IMR-90 (cell line): ENCODE measurements around the gene ASIC2. TPM values are rescaled to one million over a fixed set of nuclear protein-coding genes. Genes with fewer than 3 reads are reported as not detected.

Experiments
- ATAC-seq: fragments of 200-7000 bp; cut with Tn5 transposase; 2 replicates; pipeline ENCODE4 v1.9.1; 2020; ENCODE audit warnings: low read depth, mild to moderate bottlenecking, moderate library complexity
- BruUV-seq: library from RNA; stranded (reverse); fragments of 400-500 nt; replicated peaks from 2 replicates; lab custom pipeline; 2021; lab: Mats Ljungman, UMichigan
- CTCF ChIA-PET: fragments of 300-600 bp; formaldehyde crosslinking; extraction: SDS; loops from one replicate; lab custom pipeline; 2021; ENCODE audit warnings: antibody characterized with exemption; lab: Yijun Ruan, JAX
- POLR2A ChIA-PET: fragments of 300-600 bp; sonication (Branson Sonifier 250); formaldehyde crosslinking; loops from one replicate; lab custom pipeline; 2022; ENCODE audit warnings: antibody characterized with exemption; ENCODE audit not compliant: unreplicated experiment; lab: Charles Lee
- DNase-seq: peaks from one replicate; pipeline ENCODE4 v3.0.0; 2013
- H2AFZ ChIP-seq: replicated peaks from 2 replicates; pipeline ENCODE3; 2013; ENCODE audit warnings: low read length, mild to moderate bottlenecking; ENCODE audit not compliant: poor library complexity
- H2AK5ac ChIP-seq: 2 replicates; pipeline ENCODE4 v1.6.1; 2013; ENCODE audit warnings: low read depth, low read length, inconsistent platforms
- H2AK9ac ChIP-seq: replicated peaks from 2 replicates; pipeline ENCODE3; 2013; ENCODE audit warnings: mild to moderate bottlenecking, low read depth, low read length, moderate library complexity; ENCODE audit not compliant: poor library complexity
- H2BK120ac ChIP-seq: 2 replicates; pipeline ENCODE4 v1.6.1; 2013; ENCODE audit warnings: low read depth, low read length, inconsistent platforms
- H2BK15ac ChIP-seq: 3 replicates; pipeline ENCODE4 v1.6.1; 2013; ENCODE audit warnings: low read depth, low read length, inconsistent platforms
- H2BK20ac ChIP-seq: 2 replicates; pipeline ENCODE4 v1.6.1; 2013; ENCODE audit warnings: low read depth, mild to moderate bottlenecking, inconsistent platforms, low read length, moderate library complexity
- H2BK5ac ChIP-seq: 2 replicates; pipeline ENCODE4 v1.6.1; 2013; ENCODE audit warnings: mild to moderate bottlenecking, low read depth, low read length, inconsistent platforms; ENCODE audit not compliant: poor library complexity, severe bottlenecking
- H3K14ac ChIP-seq: replicated peaks from 2 replicates; pipeline ENCODE4 v1.6.1; 2013; ENCODE audit warnings: low read depth, low read length, inconsistent platforms
- H3K18ac ChIP-seq: 2 replicates; pipeline ENCODE4 v1.6.1; 2013; ENCODE audit warnings: low read depth, low read length, control low read depth
- H3K23ac ChIP-seq: 2 replicates; pipeline ENCODE4 v1.6.1; 2013; ENCODE audit warnings: low read depth, low read length, inconsistent platforms
- H3K27ac ChIP-seq: 2 replicates; pipeline ENCODE4 v1.5.1; 2013; ENCODE audit warnings: mild to moderate bottlenecking, control low read depth, low read length; ENCODE audit not compliant: insufficient read depth
- H3K27me3 ChIP-seq: 2 replicates; pipeline ENCODE4 v1.6.1; 2013; ENCODE audit warnings: low read length; ENCODE audit not compliant: control insufficient read depth, insufficient read depth
- H3K36me3 ChIP-seq: 2 replicates; pipeline ENCODE4 v1.6.1; 2013; ENCODE audit warnings: low read length, mixed read lengths; ENCODE audit not compliant: control insufficient read depth, insufficient read depth
- H3K4ac ChIP-seq: 2 replicates; pipeline ENCODE4 v1.6.1; 2013; ENCODE audit warnings: low read depth, low read length, inconsistent platforms
- H3K4me1 ChIP-seq: 2 replicates; pipeline ENCODE4 v1.6.1; 2013; ENCODE audit warnings: low read length, mixed read lengths; ENCODE audit not compliant: control insufficient read depth, insufficient read depth
- H3K4me2 ChIP-seq: 2 replicates; pipeline ENCODE4 v1.6.1; 2013; ENCODE audit warnings: low read depth, mild to moderate bottlenecking, control low read depth, low read length, moderate library complexity
- H3K4me3 ChIP-seq: 2 replicates; pipeline ENCODE4 v1.5.1; 2013; ENCODE audit warnings: low read depth, mild to moderate bottlenecking, control low read depth, low read length, moderate library complexity; ENCODE audit not compliant: insufficient read depth
- H3K56ac ChIP-seq: 2 replicates; pipeline ENCODE4 v1.6.1; 2013; ENCODE audit warnings: low read length, inconsistent platforms; ENCODE audit not compliant: insufficient read depth; ENCODE audit errors: extremely low read depth
- H3K79me1 ChIP-seq, 2 experiments: 2 replicates each; pipeline ENCODE4 v1.6.1; 2013; ENCODE audit warnings: low read length in 2 of 2, inconsistent platforms in 1 of 2, low read depth in 1 of 2
- H3K9ac ChIP-seq: 2 replicates; pipeline ENCODE4 v1.6.1; 2013; ENCODE audit warnings: low read depth, low read length, control low read depth
- H3K9me1 ChIP-seq: 2 replicates; pipeline ENCODE4 v1.6.1; 2013; ENCODE audit warnings: low read length, inconsistent platforms; ENCODE audit not compliant: insufficient read depth
- H3K9me3 ChIP-seq: 2 replicates; pipeline ENCODE4 v1.6.1; 2013; ENCODE audit warnings: low read length; ENCODE audit not compliant: control insufficient read depth, insufficient read depth
- H4K20me1 ChIP-seq: 2 replicates; pipeline ENCODE4 v1.6.1; 2013; ENCODE audit warnings: low read length, inconsistent platforms; ENCODE audit not compliant: insufficient read depth
- H4K5ac ChIP-seq: 2 replicates; pipeline ENCODE4 v1.6.1; 2013; ENCODE audit warnings: mild to moderate bottlenecking, low read depth, low read length, control low read depth
- H4K8ac ChIP-seq, 2 experiments: 2 replicates each; pipeline ENCODE4 v1.6.1; 2013; ENCODE audit warnings: low read depth in 2 of 2, low read length in 2 of 2, control low read depth in 1 of 2, inconsistent platforms in 1 of 2
- H4K91ac ChIP-seq: 2 replicates; pipeline ENCODE4 v1.6.1; 2013; ENCODE audit warnings: low read depth, low read length, inconsistent platforms; ENCODE audit not compliant: insufficient read depth
- BHLHE40 ChIP-seq: fragments of 150-350 bp; IDR thresholded peaks from 2 replicates; pipeline ENCODE4 v1.6.1; 2016; ENCODE audit warnings: mild to moderate bottlenecking, low read depth, low read length
- CTCF ChIP-seq: conservative IDR thresholded peaks from 2 replicates; pipeline ENCODE4 v1.5.1; 2012; ENCODE audit warnings: mild to moderate bottlenecking, low read depth, low read length, improper control_type of control experiment
- FOS ChIP-seq: fragments of 150-350 bp; IDR thresholded peaks from 2 replicates; pipeline ENCODE4 v1.6.1; 2016; ENCODE audit warnings: low read depth, low read length
- MAFK ChIP-seq: IDR thresholded peaks from 2 replicates; pipeline ENCODE4 v1.6.1; 2012; ENCODE audit warnings: low read depth, low read length, improper control_type of control experiment
- MXI1 ChIP-seq: IDR thresholded peaks from 2 replicates; pipeline ENCODE4 v1.6.1; 2012; ENCODE audit warnings: low read depth, mild to moderate bottlenecking, low read length, moderate library complexity, borderline replicate concordance
- NFE2L2 ChIP-seq: fragments of 150-350 bp; IDR thresholded peaks from 2 replicates; pipeline ENCODE4 v1.6.1; 2016; ENCODE audit warnings: low read depth, mild to moderate bottlenecking, low read length
- RCOR1 ChIP-seq: IDR thresholded peaks from 2 replicates; pipeline ENCODE4 v1.6.1; 2012; ENCODE audit warnings: mild to moderate bottlenecking, low read length, improper control_type of control experiment; ENCODE audit not compliant: insufficient replicate concordance
- RFX5 ChIP-seq: IDR thresholded peaks from 2 replicates; pipeline ENCODE4 v1.8.0; 2012; ENCODE audit warnings: low read depth, mild to moderate bottlenecking, low read length, moderate library complexity
- SMC3 ChIP-seq: fragments of 150-350 bp; IDR thresholded peaks from 2 replicates; pipeline ENCODE4 v1.6.1; 2016; ENCODE audit warnings: low read depth, mild to moderate bottlenecking, antibody characterized with exemption, low read length, moderate library complexity
- USF2 ChIP-seq: fragments of 150-350 bp; IDR thresholded peaks from 2 replicates; pipeline ENCODE4 v1.6.1; 2017; ENCODE audit warnings: mild to moderate bottlenecking, antibody characterized with exemption, low read length, low read depth
- WGBS, 2 experiments: methylation state at CpG; one replicate each; pipeline versions ENCODE4 v1.1.5 to v1.1.7; 2013; ENCODE audit warnings: missing lambda C conversion rate in 2 of 2; ENCODE audit not compliant: insufficient read length in 1 of 2; ENCODE audit errors: extremely low coverage in 2 of 2; 5-methylcytosine and 5-hydroxymethylcytosine counted together
- dilution Hi-C: fragments of 300-500 bp; cut with HindIII; formaldehyde crosslinking; loops from one replicate; pipeline ENCODE4 v1.14.3; 2018; ENCODE audit warnings: low sequenced_read_pairs; ENCODE audit not compliant: unreplicated experiment
- in situ Hi-C: fragments of 300-500 bp; cut with MboI; formaldehyde crosslinking; loops from 3 replicates; pipeline ENCODE4 v1.14.3; 2019; ENCODE audit warnings: low sequenced_read_pairs, inconsistent platforms, mixed read lengths
- intact Hi-C: fragments of 100-400 bp; cut with micrococcal nuclease; formaldehyde crosslinking; loops from 2 replicates; pipeline ENCODE4 v1.10.0; 2022
- polyA plus RNA-seq, 3 experiments: library from polyadenylated mRNA; depleted of rRNA; stranded (reverse); fragments of >200 nt; gene quantifications; 2 replicates each; pipeline ENCODE4 v1.2.3, GENCODE V29; 2012; ENCODE audit warnings: low replicate concordance in 1 of 3
- total RNA-seq: library from RNA; depleted of rRNA; stranded (reverse); fragments of >200 nt; gene quantifications from 2 replicates; pipeline ENCODE4 v1.2.3, GENCODE V29; 2012

ASIC2 gene
- total and polyA plus RNA-seq, 2 of the 4 experiments (the other 2 are of a cell fraction): under 0.01 to 0.15 TPM

DNA sequence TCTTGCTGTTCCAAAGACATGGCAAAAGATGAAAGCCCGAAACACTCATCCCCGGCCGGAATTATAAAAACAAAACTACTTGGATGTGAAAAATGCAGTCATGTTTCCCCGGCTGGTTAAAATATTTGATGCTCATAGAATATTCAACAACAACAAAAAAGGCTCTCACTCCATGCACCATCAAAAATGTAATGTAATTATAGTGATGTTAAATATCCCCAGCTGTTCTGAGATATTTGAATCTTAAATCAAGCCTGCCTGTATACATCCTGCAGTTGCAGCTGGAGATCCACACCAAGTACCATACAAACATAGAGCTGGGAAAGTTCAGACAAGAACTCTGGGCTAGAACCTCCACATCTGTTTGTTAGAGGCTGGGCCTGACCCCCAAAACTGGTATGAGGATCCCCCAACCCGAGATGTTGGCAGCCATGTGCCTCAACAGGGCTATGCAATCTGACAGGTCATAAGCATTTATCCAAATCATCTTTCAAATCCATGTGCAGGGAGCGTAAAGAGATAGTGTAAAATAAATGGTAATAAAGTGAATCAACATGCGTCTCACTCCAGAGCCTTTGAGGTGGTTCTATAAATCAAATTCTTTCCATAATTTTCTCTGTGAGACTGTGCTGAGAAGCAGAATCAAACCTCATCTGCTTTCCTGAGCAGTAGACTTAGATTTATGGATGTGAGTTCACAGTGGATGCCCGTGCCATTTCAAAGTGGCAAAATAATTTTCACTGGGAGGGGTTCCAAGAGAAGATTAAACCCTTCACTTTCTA lies 12.7 kb downstream of the ASIC2 start:
- BruUV-seq: no TSS peak

More for the DNA sequence above, 12.7 kb downstream of the ASIC2 start:
- peaks cover 14% of the 10 kb centered on the region for H3K4me1 ChIP-seq
- no peak overlapping the region for H3K4me2 ChIP-seq
- no peak overlapping the region for H3K18ac ChIP-seq
- no peak overlapping the region for H2AK5ac ChIP-seq
- H4K8ac ChIP-seq: no peak overlapping the region
- in situ Hi-C loops: no loop called here
- CTCF ChIA-PET: no interaction called here
- POLR2A ChIA-PET: no interaction called here
- H2BK5ac ChIP-seq: no peak overlapping the region
- no peaks in the 10 kb centered on the region for H3K79me1 ChIP-seq
- intact Hi-C loops: loop anchor here (10.0 kb wide), 1 partner anchor 136 kb away; no protein-coding TSS in a partner anchor
- no peak overlapping the region for H3K9ac ChIP-seq
- no peaks in the 10 kb centered on the region for H3K9me3 ChIP-seq
- no peak overlapping the region; the same call in 1 of the 2 replicates for H3K4ac ChIP-seq
- no peak overlapping the region for H3K4me3 ChIP-seq
- H4K91ac ChIP-seq: peak overlapping the region; percentile 26; the same call in 1 of the 2 replicates
- H3K14ac ChIP-seq: no peak overlapping the region
- H3K9me1 ChIP-seq: peaks cover 14% of the 10 kb centered on the region
- TF ChIP-seq FOS (no peak), MXI1 (no peak), SMC3 (no peak), MAFK (no peak), NFE2L2 (no peak), CTCF (no peak), RFX5 (no peak), USF2 (no peak), RCOR1 (no peak), BHLHE40 (no peak)
- H2BK15ac ChIP-seq: no peak overlapping the region
- H2AFZ ChIP-seq: no peak overlapping the region
- no peaks in the 10 kb centered on the region for H3K27me3 ChIP-seq
- H4K5ac ChIP-seq: no peak overlapping the region
- no peak for DNase-seq
- no peak overlapping the region for H3K56ac ChIP-seq
- no peak overlapping the region for H3K27ac ChIP-seq
- WGBS, 2 experiments: no CpG with 5 or more reads among the region's 8 CpGs
- no peaks in the 10 kb centered on the region for H3K36me3 ChIP-seq
- H2AK9ac ChIP-seq: no peak overlapping the region
- dilution Hi-C loops: no loop called here
- ATAC-seq: no peak
- peak overlapping the region; percentile 12; the same call in 1 of the 2 replicates for H2BK20ac ChIP-seq
- H3K23ac ChIP-seq: no peak overlapping the region
- no peaks in the 10 kb centered on the region for H4K20me1 ChIP-seq
- H2BK120ac ChIP-seq: no peak overlapping the region
